A673 (cell line): ENCODE results near the gene LTBR. TPM values are rescaled to one million over a fixed set of nuclear protein-coding genes. Genes with fewer than 3 reads are reported as not detected.
A peak's percentile ranks its signal among the peaks of the same experiment; 100 is the strongest.
"Not testable (repeated sequence)": the region's sequence is repeated elsewhere in the genome, so short reads cannot be mapped to it uniquely, and the experiment has no call there.

ENCODE experiments used
- BruUV-seq: library from RNA; stranded (reverse); fragments of 400-500 nt; replicated peaks from 2 replicates; lab custom pipeline; 2021; lab: Mats Ljungman, UMichigan
- CTCF ChIA-PET: fragments of 300-600 bp; sonication (Branson Sonifier 250); formaldehyde crosslinking; loops from one replicate; lab custom pipeline; 2022; ENCODE audit warnings: antibody characterized with exemption; lab: Charles Lee
- POLR2A ChIA-PET: fragments of 300-600 bp; sonication (Branson Sonifier 250); formaldehyde crosslinking; loops from one replicate; lab custom pipeline; 2022; ENCODE audit warnings: antibody characterized with exemption; ENCODE audit not compliant: low non-redundant PET; lab: Charles Lee
- DNase-seq: peaks from one replicate; pipeline ENCODE4 v3.0.0-alpha.2; 2015; ENCODE audit warnings: low spot score
- H3K27ac ChIP-seq: fragments of 200-600 bp; sonication (generic); 2 replicates; pipeline ENCODE4 v1.5.1; 2016; ENCODE audit warnings: mixed run types, low read depth, mild to moderate bottlenecking, mixed read lengths, antibody characterized with exemption, low read length; ENCODE audit not compliant: poor library complexity, severe bottlenecking
- H3K27me3 ChIP-seq: fragments of 200-600 bp; sonication (generic); replicated peaks from 2 replicates; pipeline ENCODE4 v1.6.1; 2017; ENCODE audit warnings: mixed run types, low read depth, mild to moderate bottlenecking, mixed read lengths, antibody characterized with exemption, low read length; ENCODE audit not compliant: insufficient read depth, poor library complexity
- H3K36me3 ChIP-seq: fragments of 200-600 bp; sonication (generic); 2 replicates; pipeline ENCODE4 v1.6.1; 2016; ENCODE audit warnings: mixed run types, mild to moderate bottlenecking, mixed read lengths, antibody characterized with exemption, low read length; ENCODE audit not compliant: insufficient read depth, poor library complexity, severe bottlenecking
- H3K4me1 ChIP-seq: fragments of 200-600 bp; sonication (generic); 2 replicates; pipeline ENCODE4 v1.6.1; 2017; ENCODE audit warnings: mixed run types, mild to moderate bottlenecking, mixed read lengths, antibody characterized with exemption, low read length; ENCODE audit not compliant: insufficient read depth, poor library complexity, severe bottlenecking
- H3K4me3 ChIP-seq: fragments of 200-600 bp; sonication (generic); 2 replicates; pipeline ENCODE4 v1.5.1; 2016; ENCODE audit warnings: low read depth, mixed run types, mild to moderate bottlenecking, mixed read lengths, low read length; ENCODE audit not compliant: poor library complexity, severe bottlenecking
- H3K9me3 ChIP-seq: fragments of 200-600 bp; sonication (generic); 2 replicates; pipeline ENCODE4 v1.6.1; 2016; ENCODE audit warnings: mixed run types, low read depth, mild to moderate bottlenecking, mixed read lengths, antibody characterized with exemption, low read length; ENCODE audit not compliant: poor library complexity, severe bottlenecking
- EZH2 ChIP-seq: fragments of 200-600 bp; sonication (generic); IDR thresholded peaks from 2 replicates; pipeline ENCODE4 v1.6.1; 2017; ENCODE audit warnings: borderline replicate concordance, low read depth, mild to moderate bottlenecking, mixed read lengths, antibody characterized with exemption, low read length; ENCODE audit not compliant: poor library complexity, severe bottlenecking
- intact Hi-C: fragments of 100-400 bp; cut with micrococcal nuclease; formaldehyde crosslinking; loops from one replicate; pipeline ENCODE4 v1.10.0; 2022; ENCODE audit not compliant: unreplicated experiment
- total RNA-seq: library from RNA; stranded (reverse); gene quantifications from 2 replicates; pipeline ENCODE4 v1.2.3, GENCODE V29; 2021
- TF ChIP-seq, protein P1 (sequence below): fragments of 300-800, 200-600 bp; sonication (generic); conservative IDR thresholded peaks from 2 replicates; pipeline ENCODE4 v1.5.1; 2017; ENCODE audit warnings: low read depth, mild to moderate bottlenecking, antibody characterized with exemption, low read length, moderate library complexity, mixed read lengths

LTBR gene
- total RNA-seq, 1 experiment from 2014 or later, result 27.5 TPM

DNA sequence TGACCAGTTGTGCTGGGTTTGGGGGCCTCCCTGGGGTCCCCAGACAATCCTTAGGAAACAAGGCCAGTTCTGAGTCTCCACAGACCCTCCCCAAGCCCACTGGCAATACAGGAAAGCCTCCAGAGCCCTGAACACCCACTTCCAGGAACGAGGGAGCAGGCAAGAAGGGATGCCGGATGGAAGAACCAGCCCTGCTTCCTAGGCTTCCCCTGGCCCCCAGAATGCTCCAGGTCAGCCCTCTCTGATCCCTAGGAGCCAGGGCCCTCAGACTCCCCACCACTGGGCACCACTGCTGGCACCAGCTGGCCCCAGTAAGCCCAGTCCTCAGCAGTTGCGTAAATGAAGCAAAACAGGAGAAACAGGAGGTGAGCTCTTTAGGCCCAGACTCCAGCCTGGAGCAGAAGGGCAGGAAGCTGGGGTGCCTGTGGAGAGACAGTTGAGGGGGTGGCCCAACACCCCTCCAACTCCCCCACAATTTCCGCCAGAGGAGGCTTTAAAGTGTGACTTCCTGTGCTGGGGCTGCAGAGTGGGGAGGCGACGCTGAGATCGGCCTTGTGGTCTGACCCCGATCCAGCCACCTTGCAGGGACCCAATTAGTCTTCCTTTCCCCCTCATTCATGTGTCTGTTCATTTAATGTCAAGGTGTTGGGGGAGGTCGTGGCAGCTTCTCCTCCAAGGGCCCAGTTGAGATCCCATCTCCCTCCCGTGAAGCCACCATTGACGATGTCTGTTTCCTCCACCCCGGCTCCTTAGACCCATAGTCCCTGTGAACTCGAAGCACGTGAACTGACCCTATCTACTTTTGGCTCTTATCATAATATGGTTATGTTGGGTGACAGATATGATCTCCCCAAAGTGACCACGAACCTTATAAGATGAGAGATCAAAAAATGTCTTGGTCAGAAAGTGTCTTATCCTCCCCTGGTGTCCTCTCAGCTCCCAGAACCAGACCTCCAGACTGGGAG is 46.8 kb upstream of the LTBR start:
- TF ChIP-seq EZH2, result no peak
- TF ChIP-seq, protein P1, sequence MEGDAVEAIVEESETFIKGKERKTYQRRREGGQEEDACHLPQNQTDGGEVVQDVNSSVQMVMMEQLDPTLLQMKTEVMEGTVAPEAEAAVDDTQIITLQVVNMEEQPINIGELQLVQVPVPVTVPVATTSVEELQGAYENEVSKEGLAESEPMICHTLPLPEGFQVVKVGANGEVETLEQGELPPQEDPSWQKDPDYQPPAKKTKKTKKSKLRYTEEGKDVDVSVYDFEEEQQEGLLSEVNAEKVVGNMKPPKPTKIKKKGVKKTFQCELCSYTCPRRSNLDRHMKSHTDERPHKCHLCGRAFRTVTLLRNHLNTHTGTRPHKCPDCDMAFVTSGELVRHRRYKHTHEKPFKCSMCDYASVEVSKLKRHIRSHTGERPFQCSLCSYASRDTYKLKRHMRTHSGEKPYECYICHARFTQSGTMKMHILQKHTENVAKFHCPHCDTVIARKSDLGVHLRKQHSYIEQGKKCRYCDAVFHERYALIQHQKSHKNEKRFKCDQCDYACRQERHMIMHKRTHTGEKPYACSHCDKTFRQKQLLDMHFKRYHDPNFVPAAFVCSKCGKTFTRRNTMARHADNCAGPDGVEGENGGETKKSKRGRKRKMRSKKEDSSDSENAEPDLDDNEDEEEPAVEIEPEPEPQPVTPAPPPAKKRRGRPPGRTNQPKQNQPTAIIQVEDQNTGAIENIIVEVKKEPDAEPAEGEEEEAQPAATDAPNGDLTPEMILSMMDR, result no peak
- CTCF ChIA-PET, result interaction anchor here (0.6 to 0.9 kb wide), 4 partner anchors 11 to 103 kb away, joined by 3 to 5 read pairs (median 3); no protein-coding TSS in a partner anchor
- POLR2A ChIA-PET, result interaction anchor here (0.6 to 1.0 kb wide), 2 partner anchors 8 to 21 kb away, joined by 3 to 13 read pairs; no protein-coding TSS in a partner anchor
- Histone ChIP-seq H3K4me1 (peaks cover 60% of the 10 kb centered on the region), H3K36me3 (peaks cover 29% of the 10 kb centered on the region), H3K27me3 (no peaks in the 10 kb centered on the region), H3K27ac (peak overlapping the region; percentile 91), H3K9me3 (no peaks in the 10 kb centered on the region), H3K4me3 (peak overlapping the region; percentile 37)
- BruUV-seq, result TSS peak; percentile 80
- no peak for DNase-seq
- intact Hi-C loops, result no loop called here

DNA sequence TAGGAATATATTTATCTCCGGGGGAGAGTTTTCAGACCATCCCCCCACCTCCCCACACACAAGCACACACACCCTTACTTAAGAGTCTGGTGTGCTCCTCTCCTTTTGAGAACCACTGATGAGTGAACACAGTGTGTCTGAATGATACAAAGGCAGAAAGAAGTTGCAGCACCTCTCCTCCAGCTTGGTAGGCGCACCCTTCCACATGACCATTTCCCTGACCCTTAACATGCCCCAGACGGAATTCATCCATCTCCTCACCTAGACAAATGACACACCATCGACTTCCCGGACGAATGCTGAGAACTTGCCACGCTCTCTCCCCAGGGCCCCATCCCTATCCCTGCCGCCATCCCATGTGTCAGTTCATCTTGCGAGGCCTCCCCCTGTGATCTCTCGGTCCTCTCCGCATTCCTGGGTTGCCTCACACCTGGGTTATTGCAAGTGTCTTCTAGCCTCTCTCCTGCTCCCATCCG is 46.0 kb upstream of the LTBR start:
- H3K36me3 ChIP-seq, result peaks cover 21% of the 10 kb centered on the region
- POLR2A ChIA-PET, result no interaction called here
- peaks cover 61% of the 10 kb centered on the region for H3K4me1 ChIP-seq
- no TSS peak for BruUV-seq
- peak overlapping the region; percentile 91 for H3K27ac ChIP-seq
- no peaks in the 10 kb centered on the region for H3K9me3 ChIP-seq
- H3K4me3 ChIP-seq, result no peak overlapping the region
- intact Hi-C loops, result no loop called here
- no peaks in the 10 kb centered on the region for H3K27me3 ChIP-seq
- DNase-seq, result no peak
- CTCF ChIA-PET, result no interaction called here
- no peak for TF ChIP-seq EZH2
- TF ChIP-seq, protein P1, result no peak

DNA sequence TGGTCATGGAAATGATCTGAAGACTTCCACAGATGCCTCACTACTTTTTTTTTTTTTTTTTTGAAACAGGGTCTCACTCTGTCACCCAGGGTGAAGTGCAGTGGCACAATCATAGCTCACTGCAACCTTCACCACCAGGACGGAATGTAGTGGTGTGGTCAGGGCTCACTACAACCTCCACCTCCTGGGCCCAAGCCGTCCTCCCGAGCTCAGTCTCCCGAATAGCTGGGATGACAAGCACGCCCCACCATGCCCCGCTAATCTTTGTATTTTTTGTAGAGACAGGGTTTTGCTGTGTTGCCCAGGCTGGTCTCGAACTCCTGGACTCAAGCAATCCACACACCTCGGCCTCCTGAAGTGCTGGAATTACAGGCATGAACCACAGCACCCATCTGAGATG is 45.4 kb upstream of the LTBR start:
- CTCF ChIA-PET, BruUV-seq, H3K9me3 ChIP-seq, intact Hi-C loops, H3K4me3 ChIP-seq, POLR2A ChIA-PET, DNase-seq, H3K27me3 ChIP-seq: not testable (repeated sequence)
- peaks cover 61% of the 10 kb centered on the region for H3K4me1 ChIP-seq
- H3K27ac ChIP-seq, result peak overlapping the region; percentile 91
- H3K36me3 ChIP-seq, result peaks cover 16% of the 10 kb centered on the region
